ENCODE data around the gene SDR9C7. TPM values are rescaled to one million over a fixed set of nuclear protein-coding genes. Genes with fewer than 3 reads are reported as not detected.

Gene SDR9C7
- total and polyA plus RNA-seq, 2 of the 8 experiments (the other 6 are each of a cell fraction or from before 2014, with no cell fraction given) = 0.11 TPM; not detected in 1

DNA sequence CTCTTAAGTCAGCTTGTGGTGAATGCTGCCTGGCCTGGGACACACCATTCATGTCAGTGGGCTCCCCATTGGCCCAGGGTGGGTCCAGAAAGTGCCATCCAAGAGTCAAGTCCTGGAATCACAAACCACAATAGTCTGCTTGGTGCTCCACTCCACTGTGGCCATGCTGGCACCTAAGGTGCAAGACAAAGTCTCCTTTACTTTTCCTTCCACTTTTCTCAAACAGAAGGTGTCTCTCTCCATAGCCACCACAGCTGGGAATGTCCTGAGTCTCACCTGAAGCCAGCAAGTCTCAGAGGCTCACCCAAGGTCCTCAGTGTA lies 14.2 kb upstream of the SDR9C7 start:
- no peaks in the 10 kb centered on the region for H3K36me3 ChIP-seq (ENCODE audit: control insufficient read depth in 2 of 4, insufficient read depth in 4 of 4, low read length in 3 of 4)
- peak in 1 of 2 experiments; percentile 10 for DNase-seq (ENCODE audit: low read depth in 1 of 2, low spot score in 2 of 2)
- H3K14ac ChIP-seq (ENCODE audit: insufficient read length) = no peak overlapping the region
- H4K8ac ChIP-seq (ENCODE audit: extremely low read depth, insufficient read depth, low read length) = no peak overlapping the region
- H2BK12ac ChIP-seq (ENCODE audit: low read depth, low read length) = no peak overlapping the region
- no peaks in the 10 kb centered on the region for H3K79me2 ChIP-seq (ENCODE audit: control insufficient read depth in 1 of 2, insufficient read depth in 2 of 2, low read length in 2 of 2)
- no peak overlapping the region for H3K23ac ChIP-seq (ENCODE audit: insufficient read length)
- H4K20me1 ChIP-seq (replicated peaks in 1 of 2; ENCODE audit: control insufficient read depth in 1 of 2, insufficient read depth in 2 of 2, low read length in 2 of 2) = no peaks in the 10 kb centered on the region
- ChIA-PET CTCF (ENCODE audit: partially characterized antibody) (interaction anchor here (0.6 to 2.2 kb wide), 8 partner anchors 11 to 919 kb away, joined by 3 to 9 read pairs (median 4); no protein-coding TSS in a partner anchor), POLR2A (ENCODE audit: partially characterized antibody) (no interaction called here)
- no peaks in the 10 kb centered on the region for H3K27me3 ChIP-seq (replicated peaks in 1 of 4; ENCODE audit: control insufficient read depth in 3 of 4, extremely low read depth in 1 of 4, insufficient read depth in 3 of 4, low read length in 3 of 4)
- H3K27ac ChIP-seq (ENCODE audit: low read depth, low read length) = no peak overlapping the region
- H3K9me3 ChIP-seq (ENCODE audit: insufficient read depth in 2 of 2, low read depth in 1 of 2, low read length in 1 of 2) = peaks cover 0 to 2% of the 10 kb centered on the region in 2 experiments; a peak in 2 of 4 replicates
- FAIRE-seq = no peak
- no peak overlapping the region for H4K5ac ChIP-seq (ENCODE audit: insufficient read length, low read depth, low read length)
- H2BK20ac ChIP-seq (ENCODE audit: low read length) = no peak overlapping the region
- no peak overlapping the region for H2BK15ac ChIP-seq (ENCODE audit: low read length)
- no peaks in the 10 kb centered on the region for H3K4me1 ChIP-seq (replicated peaks in 1 of 4; ENCODE audit: control insufficient read depth in 3 of 4, insufficient read depth in 4 of 4, low read length in 3 of 4)
- no peak overlapping the region for H3K18ac ChIP-seq (ENCODE audit: extremely low read depth, low read length)
- no peak overlapping the region for H2BK5ac ChIP-seq (ENCODE audit: low read depth, low read length)
- no peak overlapping the region for H3K56ac ChIP-seq (replicated peaks; ENCODE audit: insufficient read length, low read depth, low read length)
- no peak overlapping the region for H3K4ac ChIP-seq (replicated peaks; ENCODE audit: insufficient read length, low read depth, low read length)
- no peak overlapping the region for H3K4me3 ChIP-seq (ENCODE audit: extremely low read depth in 1 of 4, insufficient read depth in 2 of 4, low read depth in 3 of 4, low read length in 4 of 4)
- H3K9ac ChIP-seq (replicated peaks in 1 of 4; ENCODE audit: extremely low read depth in 1 of 4, low read depth in 3 of 4, low read length in 3 of 4) = no peak overlapping the region
- H4K91ac ChIP-seq (replicated peaks; ENCODE audit: insufficient read length, low read length) = no peak overlapping the region
- no peaks in the 10 kb centered on the region for H3K79me1 ChIP-seq (ENCODE audit: low read depth, low read length)
- TF ChIP-seq KDM1A (IDR thresholded peaks at IDR 0.05; ENCODE audit: borderline replicate concordance, low read length) (no peak), HDAC2 (IDR thresholded peaks at IDR 0.05; ENCODE audit: borderline replicate concordance in 1 of 2, low read depth in 2 of 2, low read length in 2 of 2) (no peak), RFX5 (IDR thresholded peaks at IDR 0.05; ENCODE audit: borderline replicate concordance, low read depth, low read length) (no peak), POLR2AphosphoS5 (IDR thresholded peaks at IDR 0.05; ENCODE audit: low read depth, low read length) (no peak), MAFK (IDR thresholded peaks at IDR 0.05; ENCODE audit: low read depth, low read length) (no peak), EGR1 (IDR thresholded peaks at IDR 0.05; ENCODE audit: borderline replicate concordance, low read depth, low read length) (no peak), FOSL1 (IDR thresholded peaks at IDR 0.05; ENCODE audit: insufficient read depth, low read depth, low read length) (no peak), SP4 (IDR thresholded peaks at IDR 0.05; ENCODE audit: low read length) (no peak), SIN3A (conservative IDR thresholded peaks at IDR 0.05 in 1 of 2, IDR thresholded peaks at IDR 0.05 in 1 of 2; ENCODE audit: low read depth in 1 of 2, low read length in 2 of 2) (no peak), RBBP5 (IDR thresholded peaks at IDR 0.05; ENCODE audit: borderline replicate concordance, low read depth, low read length) (no peak), KDM4A (IDR thresholded peaks at IDR 0.05; ENCODE audit: low read depth, low read length, severe bottlenecking) (no peak)
- TF ChIP-seq, protein P1, sequence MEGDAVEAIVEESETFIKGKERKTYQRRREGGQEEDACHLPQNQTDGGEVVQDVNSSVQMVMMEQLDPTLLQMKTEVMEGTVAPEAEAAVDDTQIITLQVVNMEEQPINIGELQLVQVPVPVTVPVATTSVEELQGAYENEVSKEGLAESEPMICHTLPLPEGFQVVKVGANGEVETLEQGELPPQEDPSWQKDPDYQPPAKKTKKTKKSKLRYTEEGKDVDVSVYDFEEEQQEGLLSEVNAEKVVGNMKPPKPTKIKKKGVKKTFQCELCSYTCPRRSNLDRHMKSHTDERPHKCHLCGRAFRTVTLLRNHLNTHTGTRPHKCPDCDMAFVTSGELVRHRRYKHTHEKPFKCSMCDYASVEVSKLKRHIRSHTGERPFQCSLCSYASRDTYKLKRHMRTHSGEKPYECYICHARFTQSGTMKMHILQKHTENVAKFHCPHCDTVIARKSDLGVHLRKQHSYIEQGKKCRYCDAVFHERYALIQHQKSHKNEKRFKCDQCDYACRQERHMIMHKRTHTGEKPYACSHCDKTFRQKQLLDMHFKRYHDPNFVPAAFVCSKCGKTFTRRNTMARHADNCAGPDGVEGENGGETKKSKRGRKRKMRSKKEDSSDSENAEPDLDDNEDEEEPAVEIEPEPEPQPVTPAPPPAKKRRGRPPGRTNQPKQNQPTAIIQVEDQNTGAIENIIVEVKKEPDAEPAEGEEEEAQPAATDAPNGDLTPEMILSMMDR (IDR thresholded peaks at IDR 0.05; ENCODE audit: control extremely low read depth in 1 of 3, insufficient read depth in 1 of 3, low read depth in 1 of 3, low read length in 3 of 3) = no peak
- H2AK5ac ChIP-seq (ENCODE audit: low read depth, low read length) = no peak overlapping the region
- no peaks in the 10 kb centered on the region for H3K23me2 ChIP-seq (ENCODE audit: low read depth, low read length)
- H3K4me2 ChIP-seq (ENCODE audit: insufficient read depth in 1 of 2, low read depth in 2 of 2, low read length in 2 of 2) = no peak overlapping the region
- no peak overlapping the region for H2AFZ ChIP-seq (ENCODE audit: low read length)
- H2BK120ac ChIP-seq (replicated peaks; ENCODE audit: low read depth, low read length) = no peak overlapping the region

Measured in H1 (cell line).